GM21528 (cell line): ENCODE data around the gene CORO2B.

Source experiments
- ATAC-seq: cut with Tn5 transposase; IDR thresholded peaks from one replicate; pipeline ENCODE4 v1.9.1; 2021; ENCODE audit warnings: mild to moderate bottlenecking, moderate library complexity; ENCODE audit not compliant: unreplicated experiment, low FRiP score

Gene CORO2B

DNA sequence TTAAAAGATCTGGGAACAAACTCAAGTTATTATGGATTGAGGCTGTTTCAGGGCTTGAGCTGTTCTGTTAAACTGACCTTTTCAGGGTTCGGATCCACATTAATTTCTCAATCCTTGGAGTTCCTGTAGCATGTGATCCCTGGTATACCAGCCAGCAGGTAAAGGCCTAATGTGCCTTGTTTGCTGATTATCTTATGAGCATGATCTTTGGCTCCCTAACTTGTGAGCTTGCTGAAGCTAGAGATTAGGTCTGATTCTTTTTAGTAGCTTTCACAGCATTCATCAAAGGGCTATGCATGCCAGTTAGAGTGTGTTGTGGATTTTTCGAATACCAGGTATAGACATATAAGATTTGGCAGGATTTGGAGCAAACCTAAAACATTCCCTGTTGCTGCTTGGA lies 10.3 kb downstream of the CORO2B start:
- ATAC-seq, result no peak

DNA sequence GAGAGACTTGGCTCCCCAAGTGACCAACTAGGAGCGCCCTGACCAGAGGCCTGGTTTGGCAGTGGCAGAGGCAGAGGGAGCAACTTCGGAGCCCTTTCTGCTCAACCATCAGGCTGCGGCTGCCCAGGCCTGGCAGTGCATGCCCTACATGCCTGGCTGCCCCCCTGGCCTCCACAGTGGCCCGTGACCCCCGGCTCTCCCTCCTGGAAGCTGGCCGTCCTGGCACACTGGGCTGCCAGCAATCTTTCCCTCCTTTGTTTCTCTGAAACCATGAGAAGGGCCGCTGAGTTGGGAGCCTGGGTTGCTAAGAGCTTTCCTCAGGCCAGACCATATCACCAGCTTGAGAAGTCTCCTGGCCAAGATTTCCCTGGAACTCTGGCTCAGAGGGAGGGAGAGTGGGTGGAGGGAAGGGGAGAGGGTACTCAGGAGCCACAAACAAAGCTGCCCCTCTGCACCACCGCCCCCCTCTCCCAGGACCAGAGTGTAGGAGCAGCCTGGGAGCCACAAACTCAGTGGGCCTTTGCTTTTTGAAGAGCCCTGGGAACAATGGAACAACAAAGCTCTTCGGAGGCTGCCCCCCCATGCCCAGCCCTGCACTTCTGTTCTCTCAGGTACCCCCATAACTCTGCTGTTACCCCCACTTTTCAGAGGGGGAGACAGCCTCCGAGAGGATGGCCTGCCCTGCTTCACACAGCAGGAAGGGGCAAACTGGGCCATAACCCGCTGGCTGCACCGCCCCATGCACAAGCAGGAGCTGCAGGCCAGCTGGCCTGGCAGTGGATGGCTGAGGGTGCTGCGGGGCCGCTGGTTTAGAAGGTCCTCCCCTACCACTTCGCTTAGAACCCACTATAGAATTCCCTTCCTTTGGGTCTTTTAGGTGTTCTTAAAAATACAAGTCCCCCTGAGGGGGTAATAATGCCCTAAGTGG lies 11.3 kb downstream of the CORO2B start:
- no peak for ATAC-seq

GRCh38 chr15:68590721-68591389 lies 12.1 kb downstream of the CORO2B start:
- ATAC-seq, result no peak

- ATAC-seq, result no peak
Observed at GRCh38 chr15:68592054-68592453, 13.3 kb downstream of the CORO2B start.

GRCh38 chr15:68592544-68592943 lies 13.8 kb downstream of the CORO2B start:
- no peak for ATAC-seq

DNA sequence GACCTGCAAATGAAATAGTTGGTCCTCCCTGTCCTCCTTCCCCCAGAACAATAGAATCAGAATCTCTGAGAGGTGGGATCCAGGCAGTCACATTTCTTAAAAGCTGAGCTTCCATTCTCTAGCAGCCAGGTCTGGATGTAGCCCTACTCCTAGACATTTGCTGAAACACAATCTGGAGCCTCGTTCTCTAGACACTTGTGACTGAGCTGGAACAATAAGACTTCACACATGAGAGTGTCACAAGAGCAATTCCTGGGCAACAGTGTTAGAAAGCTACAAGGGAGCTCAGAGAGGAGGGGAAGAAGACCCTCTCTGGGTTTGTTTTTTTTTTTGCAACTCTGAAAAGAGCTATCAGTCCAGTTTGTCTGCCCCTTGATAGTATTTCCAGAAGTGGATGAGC lies 14.5 kb downstream of the CORO2B start:
- no peak for ATAC-seq

DNA sequence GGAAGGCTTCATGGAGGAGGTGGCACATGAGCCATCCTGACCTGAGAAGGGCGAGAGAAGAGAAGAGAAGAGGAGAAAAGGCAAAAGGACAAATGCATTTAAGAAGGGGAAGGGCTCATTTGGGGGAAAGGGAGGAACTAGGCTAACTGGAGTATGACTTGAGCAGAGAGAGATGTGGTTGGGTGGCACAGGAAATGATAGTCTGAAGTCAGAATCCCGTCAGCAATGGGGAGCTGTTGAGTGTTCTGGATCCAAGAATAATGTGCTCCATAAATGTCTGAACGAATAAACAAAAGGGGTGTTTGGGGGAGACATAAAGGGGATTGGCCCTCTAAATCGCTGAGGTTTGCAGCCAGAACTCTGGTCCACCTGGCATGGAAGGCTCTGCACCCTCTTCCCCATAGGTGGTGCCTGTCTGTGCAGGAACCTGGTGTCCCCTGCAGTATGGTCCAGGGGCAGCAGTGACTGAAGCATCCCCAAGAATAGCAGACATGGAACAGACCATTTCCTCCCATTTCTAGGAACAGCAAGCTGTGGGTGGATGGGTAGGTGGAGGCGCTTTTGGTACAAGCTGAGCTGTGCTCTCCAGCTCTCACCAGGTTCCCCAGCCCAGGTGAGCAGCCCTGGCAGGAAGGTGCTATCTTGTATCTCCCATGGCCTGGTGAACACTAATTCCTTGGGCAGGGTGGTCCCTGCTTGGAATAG lies 15.2 kb downstream of the CORO2B start:
- ATAC-seq, result no peak

- ATAC-seq, result no peak
Observed at GRCh38 chr15:68594533-68595259, 15.9 kb downstream of the CORO2B start.

- no peak for ATAC-seq
Observed at GRCh38 chr15:68595260-68595564, 16.4 kb downstream of the CORO2B start.

DNA sequence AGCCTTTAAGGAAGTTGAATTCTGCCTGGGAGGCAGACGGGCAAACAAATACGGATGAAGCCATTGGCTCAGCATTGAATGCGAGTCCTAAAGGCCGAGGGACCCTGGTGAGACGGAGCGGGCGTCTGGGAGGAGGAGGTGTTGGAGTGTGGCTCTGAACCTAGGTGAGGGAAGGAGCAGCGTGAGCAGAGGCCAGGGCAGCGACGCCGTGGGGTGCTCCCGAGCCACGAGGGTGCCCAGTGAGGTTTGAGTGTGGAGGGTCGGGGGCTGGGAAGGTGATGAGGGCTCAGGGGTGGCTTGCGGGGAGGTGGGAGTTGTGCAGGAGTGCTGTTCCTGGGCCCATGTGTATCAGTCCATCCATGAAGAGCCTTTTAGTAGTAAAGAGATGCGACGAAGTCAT lies 17.0 kb downstream of the CORO2B start:
- ATAC-seq, result no peak

DNA sequence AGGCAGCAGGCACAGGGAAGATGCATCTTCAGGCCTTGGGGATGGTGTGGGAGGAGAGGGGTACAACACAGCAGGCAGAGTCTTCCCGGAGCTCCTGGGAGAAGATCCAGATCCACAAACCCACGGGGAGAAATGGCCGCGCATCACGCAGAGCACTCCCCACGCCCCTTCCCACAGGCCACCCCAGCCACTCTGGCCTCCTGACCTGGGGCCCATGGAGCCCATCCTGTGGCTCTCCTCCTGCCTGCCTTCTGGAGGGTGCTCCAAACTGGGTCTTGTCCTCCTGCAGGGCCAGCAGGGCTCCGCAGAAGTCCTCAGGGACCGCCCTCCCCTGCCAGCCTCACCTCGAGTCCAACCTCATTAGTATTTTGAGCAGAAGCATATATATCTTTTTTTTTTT lies 17.9 kb downstream of the CORO2B start:
- ATAC-seq, result no peak

- no peak for ATAC-seq
Observed at GRCh38 chr15:68597581-68597980, 18.8 kb downstream of the CORO2B start.

- ATAC-seq, result no peak
Observed at GRCh38 chr15:68598171-68599152, 19.7 kb downstream of the CORO2B start.

DNA sequence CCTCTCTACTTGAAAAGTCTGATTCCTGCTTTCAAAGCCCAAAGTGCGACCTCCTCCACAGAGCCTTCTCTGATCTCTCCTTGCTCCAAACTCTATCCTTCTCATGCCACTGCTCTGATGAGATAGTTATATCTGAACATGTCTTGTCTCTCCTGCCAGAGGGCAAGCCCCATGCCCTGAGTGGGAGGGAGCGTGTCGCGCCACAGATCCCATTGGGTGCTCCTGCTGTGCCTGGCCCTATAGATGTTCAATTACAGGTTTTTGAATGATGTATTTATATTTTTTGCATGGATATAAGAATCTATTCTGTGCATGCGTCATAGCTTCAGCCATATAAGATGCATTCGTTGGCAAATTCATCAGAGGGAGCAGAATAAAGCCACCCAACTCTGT lies 20.4 kb downstream of the CORO2B start:
- no peak for ATAC-seq

GRCh38 chr15:68599560-68600071 lies 20.8 kb downstream of the CORO2B start:
- ATAC-seq, result no peak

GRCh38 chr15:68601206-68602197 lies 22.7 kb downstream of the CORO2B start:
- ATAC-seq, result no peak

DNA sequence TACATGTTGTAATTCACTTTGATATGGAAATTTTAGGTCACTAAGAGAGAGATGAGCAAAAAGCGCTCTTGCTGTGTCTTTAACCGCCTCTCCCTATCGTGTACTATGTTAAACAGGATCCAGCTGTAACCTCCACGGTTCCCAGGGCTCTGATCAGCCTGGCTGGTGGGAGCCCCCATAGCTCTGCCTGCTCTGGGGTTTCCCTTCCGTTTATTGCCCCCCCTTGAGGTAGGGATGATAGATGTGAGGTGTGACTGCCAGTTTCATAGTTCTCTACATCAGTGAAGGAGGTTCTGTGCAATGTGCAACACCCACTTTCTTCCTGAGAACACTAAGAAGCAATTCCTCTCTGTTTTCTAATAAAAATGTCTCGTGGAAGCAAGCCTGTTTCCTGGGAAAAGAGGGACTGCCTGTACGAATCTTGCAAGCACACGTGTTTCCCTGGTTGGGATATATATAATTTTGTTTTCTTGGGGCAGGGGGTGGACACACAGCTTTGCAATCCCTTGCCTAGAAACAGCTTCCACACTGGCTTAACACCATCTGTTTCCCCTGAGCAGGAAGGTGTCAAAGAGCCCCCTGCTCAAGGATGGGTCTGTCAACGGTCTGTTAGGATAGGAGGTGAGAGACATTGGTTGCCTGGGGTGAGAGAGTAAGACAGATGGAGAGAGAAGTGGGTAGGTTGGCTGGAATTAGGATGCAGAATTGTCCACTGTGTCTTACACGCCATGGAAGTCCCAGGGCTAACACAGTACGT lies 23.8 kb downstream of the CORO2B start:
- ATAC-seq, result no peak

GRCh38 chr15:68603216-68603595 lies 24.4 kb downstream of the CORO2B start:
- ATAC-seq, result no peak
